Breast epithelium (tissue), 4 donors: Measurements from ENCODE around the gene COL16A1. TPM values are rescaled to one million over a fixed set of nuclear protein-coding genes. Genes with fewer than 3 reads are reported as not detected.

ENCODE experiments used
- DNase-seq, 2 donors: peaks; one replicate each; pipeline ENCODE4 v3.0.0-alpha.2; 2019; ENCODE audit warnings: low spot score in 2 of 2
- H3K27ac ChIP-seq, 2 donors: fragments of 200-600 bp; sonication (generic) in 1 of 2; one replicate each; pipeline ENCODE4 v1.5.1; 2016 to 2019; ENCODE audit warnings: mild to moderate bottlenecking in 1 of 2
- H3K27me3 ChIP-seq, 2 donors: fragments of 200-600 bp; sonication (generic) in 1 of 2; one replicate each; pipeline versions ENCODE4 v1.5.1 to v1.6.0; 2017 to 2019; ENCODE audit warnings: control low read depth in 1 of 2, mild to moderate bottlenecking in 1 of 2
- H3K36me3 ChIP-seq: fragments of 200-600 bp; one replicate; pipeline ENCODE4 v1.5.1; 2019
- H3K4me1 ChIP-seq, 2 donors: fragments of 200-600 bp; sonication (generic); one replicate each; pipeline ENCODE4 v1.5.1; 2016 to 2019; ENCODE audit warnings: control low read depth in 1 of 2
- H3K4me3 ChIP-seq, 3 donors: fragments of 200-600 bp; sonication (generic); 1 replicate in 2 of 3; 2 replicates in 1 of 3; pipeline ENCODE4 v1.5.1; 2016 to 2019; ENCODE audit warnings: mild to moderate bottlenecking in 3 of 3, moderate library complexity in 2 of 3
- H3K9me3 ChIP-seq, 2 donors: fragments of 200-600 bp; sonication (generic) in 1 of 2; one replicate each; pipeline ENCODE4 v1.5.1; 2016 to 2019; ENCODE audit warnings: control low read depth in 1 of 2
- CTCF ChIP-seq, 3 donors: fragments of 450-650 bp; IDR thresholded peaks; one replicate each; pipeline ENCODE4 v1.5.1; 2016 to 2017; ENCODE audit warnings: antibody characterized with exemption in 3 of 3, mild to moderate bottlenecking in 3 of 3, moderate library complexity in 3 of 3
- POLR2A ChIP-seq: fragments of 450-650 bp; IDR thresholded peaks from one replicate; pipeline ENCODE4 v1.6.1; 2016; ENCODE audit warnings: antibody characterized with exemption, mild to moderate bottlenecking, moderate library complexity
- POLR2AphosphoS5 ChIP-seq, 3 donors: sonication (generic); formaldehyde crosslinking; IDR thresholded peaks; one replicate each; pipeline ENCODE4 v1.6.1; 2017; ENCODE audit warnings: antibody characterized with exemption in 3 of 3
- intact Hi-C: fragments of 100-400 bp; cut with DNase I; formaldehyde crosslinking; loops from one replicate; pipeline ENCODE4 v1.15.1; 2023; ENCODE audit warnings: low total_unique reads
- total RNA-seq, 3 donors: library from RNA; depleted of rRNA; stranded (reverse); fragments of >200 nt; gene quantifications; one replicate each; pipeline ENCODE4 v1.1.0, GENCODE V29; 2016

COL16A1 gene
- total RNA-seq, result 10 to 100 TPM; 55.2 to 79.5 (median 58.7) TPM

GRCh38 chr1:31703431-31704270 is at the start of gene COL16A1:
Gene COL16A1, minus strand, starts transcription at chr1:31704017. Its CDS starts 1,824 bp downstream, at chr1:31702193.
- H3K4me1 ChIP-seq, result peaks cover 32 to 45% of the 10 kb centered on the region in 2 donors
- no peaks in the 10 kb centered on the region for H3K9me3 ChIP-seq
- H3K4me3 ChIP-seq, result peak within 1 kb of the TSS; percentile 49 to 67 (median 55)
- H3K27ac ChIP-seq, result peak within 1 kb of the TSS; percentile 93 to 95
- intact Hi-C loops, result no loop called here
- H3K36me3 ChIP-seq, result no peaks in the 10 kb centered on the region
- TF ChIP-seq POLR2AphosphoS5 (IDR thresholded peaks at IDR 0.05), result peak; percentile 60 to 84 (median 70)
- peak; percentile 40 for TF ChIP-seq POLR2A
- no peak for TF ChIP-seq CTCF (IDR thresholded peaks at IDR 0.05)
- DNase-seq, result peak; percentile 59 to 64
- H3K27me3 ChIP-seq, result no peaks in the 10 kb centered on the region

GRCh38 chr1:31752952-31753475 is 49.2 kb upstream of the COL16A1 start:
- Histone ChIP-seq H3K9me3 (no peaks in the 10 kb centered on the region), H3K27ac (peak overlapping the region in 1 of 2 donors; percentile 25), H3K36me3 (no peaks in the 10 kb centered on the region), H3K27me3 (no peaks in the 10 kb centered on the region), H3K4me3 (no peak overlapping the region), H3K4me1 (peaks cover 2 to 4% of the 10 kb centered on the region in 2 donors)
- intact Hi-C loops, result no loop called here
- TF ChIP-seq CTCF (IDR thresholded peaks at IDR 0.05) (no peak), POLR2A (no peak), POLR2AphosphoS5 (IDR thresholded peaks at IDR 0.05) (no peak)
- no peak for DNase-seq

GRCh38 chr1:31752258-31752657 is 48.4 kb upstream of the COL16A1 start:
- Histone ChIP-seq H3K36me3 (no peaks in the 10 kb centered on the region), H3K27me3 (no peaks in the 10 kb centered on the region), H3K27ac (no peak overlapping the region), H3K4me1 (peaks cover 2 to 4% of the 10 kb centered on the region in 2 donors), H3K4me3 (no peak overlapping the region), H3K9me3 (no peaks in the 10 kb centered on the region)
- intact Hi-C loops, result no loop called here
- no peak for DNase-seq
- no peak for TF ChIP-seq CTCF (IDR thresholded peaks at IDR 0.05)
- TF ChIP-seq POLR2AphosphoS5 (IDR thresholded peaks at IDR 0.05), result no peak
- TF ChIP-seq POLR2A, result no peak

- Histone ChIP-seq H3K27me3 (no peaks in the 10 kb centered on the region), H3K4me1 (peaks cover 2 to 4% of the 10 kb centered on the region in 2 donors), H3K27ac (no peak overlapping the region), H3K36me3 (no peaks in the 10 kb centered on the region), H3K4me3 (no peak overlapping the region), H3K9me3 (no peaks in the 10 kb centered on the region)
- intact Hi-C loops, result no loop called here
- TF ChIP-seq POLR2AphosphoS5 (IDR thresholded peaks at IDR 0.05), result no peak
- no peak for DNase-seq
These were observed 48.0 kb upstream of the COL16A1 start for GRCh38 chr1:31751822-31752241.

GRCh38 chr1:31750858-31751510 is 47.2 kb upstream of the COL16A1 start:
- Histone ChIP-seq H3K4me1 (peaks cover 2 to 4% of the 10 kb centered on the region in 2 donors), H3K36me3 (no peaks in the 10 kb centered on the region), H3K9me3 (no peaks in the 10 kb centered on the region), H3K27ac (no peak overlapping the region), H3K27me3 (no peaks in the 10 kb centered on the region), H3K4me3 (no peak overlapping the region)
- no peak for DNase-seq
- intact Hi-C loops, result no loop called here
- no peak for TF ChIP-seq CTCF (IDR thresholded peaks at IDR 0.05)
- TF ChIP-seq POLR2A, result no peak
- no peak for TF ChIP-seq POLR2AphosphoS5 (IDR thresholded peaks at IDR 0.05)
